Heart left ventricle (tissue), 13 donors: ENCODE results near the gene COLEC12.

Experiments used
- POLR2A ChIP-seq, 2 donors: fragments of 450-650 bp; IDR thresholded peaks; one replicate each; pipeline ENCODE4 v1.6.1; 2017; ENCODE audit warnings: antibody characterized with exemption in 2 of 2, mild to moderate bottlenecking in 2 of 2, moderate library complexity in 2 of 2
- TF ChIP-seq, protein P1 (sequence below), 12 donors: fragments of 200-600 bp; sonication (generic) in 4 of 12; IDR thresholded peaks; one replicate each; pipeline versions ENCODE4 v1.5.0 to v1.8.0; 2018 to 2022; ENCODE audit warnings: antibody characterized with exemption in 12 of 12, mild to moderate bottlenecking in 5 of 12
- donor health status: ischemic (EF 13 %, LVEDD 7.1; RV severe dilation, severe dysfunction).
- donor health status: DM: no; HTN: yes; CAD: no.
- donor health status: DM: no; HTN: no; CAD: no.
- donor health status: ischemic (EF 25% LVEDD 6.9; RV normal size, moderate dysfunction).
- donor health status: ischemic (EF 25% LVEDD 5.7; RV mildly dilated, moderate dysfunction).
- donor health status: ischemic (EF 35%, LVEDD 5.7; RV mildly dilated, moderate dysfunction).
- donor health status: nonischemic (EF 11% LVEDD 7.7; RV severe dilation, severe dysfunction).
- donor health status: DM: yes; HTN: yes; CAD: no.
- donor health status: PGD.
- donor health status: ischemic (EF 29% LVEDD 5.4; RV normal size, mild dysfunction).
- donor health status: nonischemic (EF 23%, LVEDD 6.1; RV moderate dilation, normal function).

DNA sequence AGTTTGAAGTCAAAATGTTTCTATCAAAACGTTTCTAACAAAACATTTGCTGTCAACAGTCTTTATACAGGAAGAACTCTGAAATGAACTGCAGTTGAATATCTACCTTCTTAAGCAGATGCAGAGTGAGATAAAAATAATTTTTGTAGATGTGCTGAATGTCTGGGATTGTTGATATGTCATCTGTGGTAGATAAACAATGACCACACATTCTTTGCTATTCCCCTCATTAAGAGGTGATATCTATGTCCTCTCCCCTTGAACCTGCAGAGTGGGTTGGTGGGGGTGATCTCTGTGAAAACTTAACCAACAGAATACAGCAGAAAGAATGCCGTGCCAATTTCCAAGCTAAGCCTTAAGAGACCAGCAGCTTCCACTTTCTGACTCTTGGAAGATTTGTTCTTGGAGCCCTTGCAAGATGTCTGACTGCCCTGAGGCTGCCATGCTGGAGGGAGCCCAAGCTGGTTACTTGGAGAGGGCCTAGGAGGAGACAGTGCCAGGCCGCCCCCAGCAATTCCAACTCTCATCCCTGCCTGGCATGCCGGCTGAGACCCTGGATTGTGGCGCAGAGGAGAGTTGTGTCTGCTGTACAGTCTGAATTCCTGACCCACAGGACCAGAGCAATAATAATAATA, 80.8 kb downstream of the COLEC12 start:
- TF ChIP-seq POLR2A (IDR thresholded peaks at IDR 0.05), result no peak
- TF ChIP-seq, protein P1, sequence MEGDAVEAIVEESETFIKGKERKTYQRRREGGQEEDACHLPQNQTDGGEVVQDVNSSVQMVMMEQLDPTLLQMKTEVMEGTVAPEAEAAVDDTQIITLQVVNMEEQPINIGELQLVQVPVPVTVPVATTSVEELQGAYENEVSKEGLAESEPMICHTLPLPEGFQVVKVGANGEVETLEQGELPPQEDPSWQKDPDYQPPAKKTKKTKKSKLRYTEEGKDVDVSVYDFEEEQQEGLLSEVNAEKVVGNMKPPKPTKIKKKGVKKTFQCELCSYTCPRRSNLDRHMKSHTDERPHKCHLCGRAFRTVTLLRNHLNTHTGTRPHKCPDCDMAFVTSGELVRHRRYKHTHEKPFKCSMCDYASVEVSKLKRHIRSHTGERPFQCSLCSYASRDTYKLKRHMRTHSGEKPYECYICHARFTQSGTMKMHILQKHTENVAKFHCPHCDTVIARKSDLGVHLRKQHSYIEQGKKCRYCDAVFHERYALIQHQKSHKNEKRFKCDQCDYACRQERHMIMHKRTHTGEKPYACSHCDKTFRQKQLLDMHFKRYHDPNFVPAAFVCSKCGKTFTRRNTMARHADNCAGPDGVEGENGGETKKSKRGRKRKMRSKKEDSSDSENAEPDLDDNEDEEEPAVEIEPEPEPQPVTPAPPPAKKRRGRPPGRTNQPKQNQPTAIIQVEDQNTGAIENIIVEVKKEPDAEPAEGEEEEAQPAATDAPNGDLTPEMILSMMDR (IDR thresholded peaks at IDR 0.05), result no peak
